Measurements from ENCODE around the gene PNMA8A.

The PNMA8A gene

GRCh38 chr19:46428239-46429135 is 42.9 kb downstream of the PNMA8A start, which contains the start of gene PNMA8C:
Gene PNMA8C (minus strand): TSS chr19:46428936. CDS start chr19:46428359, 577 bp downstream.
- peak; percentile 33 for DNase-seq (ENCODE audit: low read depth)

- no peak for DNase-seq (ENCODE audit: low read depth)
Measured at GRCh38 chr19:46427518-46428045, 43.8 kb downstream of the PNMA8A start.

GRCh38 chr19:46426506-46427162 is 44.7 kb downstream of the PNMA8A start:
- peak; percentile 72 for DNase-seq (ENCODE audit: low read depth)

GRCh38 chr19:46426035-46426505 is 45.3 kb downstream of the PNMA8A start:
- no peak for DNase-seq (ENCODE audit: low read depth)

- DNase-seq (ENCODE audit: low read depth), result no peak
Measured at GRCh38 chr19:46423188-46423587, 48.2 kb downstream of the PNMA8A start.

GRCh38 chr19:46422344-46422743 is 49.0 kb downstream of the PNMA8A start:
- no peak for DNase-seq (ENCODE audit: low read depth)

GRCh38 chr19:46420056-46420455 is 51.3 kb downstream of the PNMA8A start:
- DNase-seq (ENCODE audit: low read depth), result no peak
